ENCODE data around the gene MBD3L5.

The MBD3L5 gene

GRCh38 chr19:7007859-7008258, 22.5 kb upstream of the MBD3L5 start:
- Histone ChIP-seq H3K18ac (ENCODE audit: low read length) (no peak overlapping the region), H3K27me3 (ENCODE audit: control insufficient read depth in 3 of 3, insufficient read depth in 3 of 3, low read depth in 1 of 3, low read length in 3 of 3) (peaks cover 0 to 3% (median 0%) of the 10 kb centered on the region in 3 experiments), H3K9me3 (replicated peaks in 1 of 2; ENCODE audit: control insufficient read depth in 2 of 2, insufficient read depth in 1 of 2, low read depth in 1 of 2, low read length in 2 of 2) (peaks cover 0 to 14% of the 10 kb centered on the region in 2 donors), H3K4me3 (ENCODE audit: low read length in 2 of 2) (no peak overlapping the region), H3K36me3 (replicated peaks in 1 of 2; ENCODE audit: control insufficient read depth in 2 of 2, insufficient read depth in 2 of 2, low read length in 2 of 2) (no peaks in the 10 kb centered on the region), H3K27ac (replicated peaks; ENCODE audit: low read length) (no peak overlapping the region), H3K79me1 (ENCODE audit: low read depth, low read length) (no peaks in the 10 kb centered on the region), H3K4me2 (ENCODE audit: insufficient read depth, low read length, poor library complexity, severe bottlenecking) (no peak overlapping the region), H2BK120ac (ENCODE audit: low read depth, low read length) (no peak overlapping the region), H4K8ac (ENCODE audit: low read depth, low read length) (no peak overlapping the region), H3K23ac (ENCODE audit: low read depth, low read length, poor library complexity) (no peak overlapping the region), H2BK12ac (ENCODE audit: low read length) (no peak overlapping the region), H4K91ac (ENCODE audit: low read depth, low read length, poor library complexity) (no peak overlapping the region), H3K9ac (ENCODE audit: low read depth, low read length, poor library complexity) (no peak overlapping the region), H3K4ac (ENCODE audit: low read length) (no peak overlapping the region), H3K4me1 (ENCODE audit: control insufficient read depth in 2 of 2, insufficient read depth in 1 of 2, low read depth in 1 of 2, low read length in 2 of 2) (no peaks in the 10 kb centered on the region), H2AFZ (ENCODE audit: low read length) (no peak overlapping the region), H3K14ac (ENCODE audit: low read length) (no peak overlapping the region), H2BK5ac (ENCODE audit: low read length) (no peak overlapping the region), H2BK15ac (ENCODE audit: low read length) (no peak overlapping the region), H2AK5ac (ENCODE audit: low read depth, low read length) (no peak overlapping the region)
- no CpG with 5 or more reads among the region's 4 CpGs for WGBS, 2 donors (ENCODE audit: extremely low coverage in 2 of 2, insufficient read length in 2 of 2, insufficient replicate concordance in 1 of 2)
- DNase-seq (ENCODE audit: low spot score): no peak

- Histone ChIP-seq H3K4me2 (ENCODE audit: insufficient read depth, low read length, poor library complexity, severe bottlenecking) (no peak overlapping the region), H3K27me3 (ENCODE audit: control insufficient read depth in 3 of 3, insufficient read depth in 3 of 3, low read depth in 1 of 3, low read length in 3 of 3) (peaks cover 0 to 6% (median 0%) of the 10 kb centered on the region in 3 experiments), H2BK12ac (ENCODE audit: low read length) (no peak overlapping the region), H3K9ac (ENCODE audit: low read depth, low read length, poor library complexity) (no peak overlapping the region), H2BK15ac (ENCODE audit: low read length) (no peak overlapping the region), H2BK120ac (ENCODE audit: low read depth, low read length) (no peak overlapping the region), H3K79me1 (ENCODE audit: low read depth, low read length) (no peaks in the 10 kb centered on the region), H2AK5ac (ENCODE audit: low read depth, low read length) (no peak overlapping the region), H3K23ac (ENCODE audit: low read depth, low read length, poor library complexity) (no peak overlapping the region), H4K91ac (ENCODE audit: low read depth, low read length, poor library complexity) (no peak overlapping the region), H3K4me3 (ENCODE audit: low read length in 2 of 2) (no peak overlapping the region), H3K14ac (ENCODE audit: low read length) (no peak overlapping the region), H3K18ac (ENCODE audit: low read length) (no peak overlapping the region), H3K36me3 (replicated peaks in 1 of 2; ENCODE audit: control insufficient read depth in 2 of 2, insufficient read depth in 2 of 2, low read length in 2 of 2) (no peaks in the 10 kb centered on the region), H3K9me3 (replicated peaks in 1 of 2; ENCODE audit: control insufficient read depth in 2 of 2, insufficient read depth in 1 of 2, low read depth in 1 of 2, low read length in 2 of 2) (peaks cover 0 to 11% of the 10 kb centered on the region in 2 donors), H3K4ac (ENCODE audit: low read length) (no peak overlapping the region), H2BK5ac (ENCODE audit: low read length) (no peak overlapping the region), H3K27ac (replicated peaks; ENCODE audit: low read length) (no peak overlapping the region), H4K8ac (ENCODE audit: low read depth, low read length) (no peak overlapping the region), H2AFZ (ENCODE audit: low read length) (peak overlapping the region; percentile 71), H3K4me1 (ENCODE audit: control insufficient read depth in 2 of 2, insufficient read depth in 1 of 2, low read depth in 1 of 2, low read length in 2 of 2) (no peaks in the 10 kb centered on the region)
- WGBS, 2 donors (ENCODE audit: extremely low coverage in 2 of 2, insufficient read length in 2 of 2, insufficient replicate concordance in 1 of 2): no CpG with 5 or more reads among the region's 12 CpGs
- no peak for DNase-seq (ENCODE audit: low spot score)
Measured at GRCh38 chr19:7010722-7011593, 19.4 kb upstream of the MBD3L5 start.

- no peaks in the 10 kb centered on the region for H3K36me3 ChIP-seq (replicated peaks in 1 of 2; ENCODE audit: control insufficient read depth in 2 of 2, insufficient read depth in 2 of 2, low read length in 2 of 2)
- H3K79me1 ChIP-seq (ENCODE audit: low read depth, low read length): no peaks in the 10 kb centered on the region
- peaks cover 0 to 9% of the 10 kb centered on the region in 2 donors for H3K9me3 ChIP-seq (replicated peaks in 1 of 2; ENCODE audit: control insufficient read depth in 2 of 2, insufficient read depth in 1 of 2, low read depth in 1 of 2, low read length in 2 of 2)
- no peak overlapping the region for H2AFZ ChIP-seq (ENCODE audit: low read length)
- H2BK12ac ChIP-seq (ENCODE audit: low read length): no peak overlapping the region
- no peak overlapping the region for H3K4me2 ChIP-seq (ENCODE audit: insufficient read depth, low read length, poor library complexity, severe bottlenecking)
- H2AK5ac ChIP-seq (ENCODE audit: low read depth, low read length): no peak overlapping the region
- no peak overlapping the region for H3K18ac ChIP-seq (ENCODE audit: low read length)
- DNase-seq (ENCODE audit: low spot score): no peak
- no peak overlapping the region for H3K23ac ChIP-seq (ENCODE audit: low read depth, low read length, poor library complexity)
- H2BK120ac ChIP-seq (ENCODE audit: low read depth, low read length): no peak overlapping the region
- no CpG with 5 or more reads among the region's 4 CpGs for WGBS, 2 donors (ENCODE audit: extremely low coverage in 2 of 2, insufficient read length in 2 of 2, insufficient replicate concordance in 1 of 2)
- H4K91ac ChIP-seq (ENCODE audit: low read depth, low read length, poor library complexity): no peak overlapping the region
- no peak overlapping the region for H2BK5ac ChIP-seq (ENCODE audit: low read length)
- no peak overlapping the region for H3K27ac ChIP-seq (replicated peaks; ENCODE audit: low read length)
- peaks cover 0 to 6% (median 0%) of the 10 kb centered on the region in 3 experiments for H3K27me3 ChIP-seq (ENCODE audit: control insufficient read depth in 3 of 3, insufficient read depth in 3 of 3, low read depth in 1 of 3, low read length in 3 of 3)
- H3K4me1 ChIP-seq (ENCODE audit: control insufficient read depth in 2 of 2, insufficient read depth in 1 of 2, low read depth in 1 of 2, low read length in 2 of 2): no peaks in the 10 kb centered on the region
- H3K4me3 ChIP-seq (ENCODE audit: low read length in 2 of 2): no peak overlapping the region
- H3K4ac ChIP-seq (ENCODE audit: low read length): no peak overlapping the region
- no peak overlapping the region for H3K14ac ChIP-seq (ENCODE audit: low read length)
- H4K8ac ChIP-seq (ENCODE audit: low read depth, low read length): no peak overlapping the region
- H3K9ac ChIP-seq (ENCODE audit: low read depth, low read length, poor library complexity): no peak overlapping the region
- H2BK15ac ChIP-seq (ENCODE audit: low read length): no peak overlapping the region
Measured at GRCh38 chr19:7013678-7014077, 16.7 kb upstream of the MBD3L5 start.

- no peak overlapping the region for H3K4ac ChIP-seq (ENCODE audit: low read length)
- DNase-seq (ENCODE audit: low spot score): no peak
- no peak overlapping the region for H3K4me3 ChIP-seq (ENCODE audit: low read length in 2 of 2)
- no peak overlapping the region for H2BK15ac ChIP-seq (ENCODE audit: low read length)
- no peak overlapping the region for H3K4me2 ChIP-seq (ENCODE audit: insufficient read depth, low read length, poor library complexity, severe bottlenecking)
- no peak overlapping the region for H4K8ac ChIP-seq (ENCODE audit: low read depth, low read length)
- no peak overlapping the region for H3K18ac ChIP-seq (ENCODE audit: low read length)
- no peak overlapping the region for H3K27ac ChIP-seq (replicated peaks; ENCODE audit: low read length)
- H2BK120ac ChIP-seq (ENCODE audit: low read depth, low read length): no peak overlapping the region
- H3K79me1 ChIP-seq (ENCODE audit: low read depth, low read length): no peaks in the 10 kb centered on the region
- H3K9me3 ChIP-seq (replicated peaks in 1 of 2; ENCODE audit: control insufficient read depth in 2 of 2, insufficient read depth in 1 of 2, low read depth in 1 of 2, low read length in 2 of 2): peaks cover 0 to 6% of the 10 kb centered on the region in 2 donors
- no peak overlapping the region for H3K9ac ChIP-seq (ENCODE audit: low read depth, low read length, poor library complexity)
- no peak overlapping the region for H2AK5ac ChIP-seq (ENCODE audit: low read depth, low read length)
- H3K36me3 ChIP-seq (replicated peaks in 1 of 2; ENCODE audit: control insufficient read depth in 2 of 2, insufficient read depth in 2 of 2, low read length in 2 of 2): no peaks in the 10 kb centered on the region
- no peak overlapping the region for H2BK12ac ChIP-seq (ENCODE audit: low read length)
- H3K23ac ChIP-seq (ENCODE audit: low read depth, low read length, poor library complexity): no peak overlapping the region
- H3K27me3 ChIP-seq (ENCODE audit: control insufficient read depth in 3 of 3, insufficient read depth in 3 of 3, low read depth in 1 of 3, low read length in 3 of 3): peaks cover 0 to 3% (median 0%) of the 10 kb centered on the region in 3 experiments
- H3K14ac ChIP-seq (ENCODE audit: low read length): no peak overlapping the region
- no peaks in the 10 kb centered on the region for H3K4me1 ChIP-seq (ENCODE audit: control insufficient read depth in 2 of 2, insufficient read depth in 1 of 2, low read depth in 1 of 2, low read length in 2 of 2)
- WGBS, 2 donors (ENCODE audit: extremely low coverage in 2 of 2, insufficient read length in 2 of 2, insufficient replicate concordance in 1 of 2): no CpG with 5 or more reads among the region's 6 CpGs
- no peak overlapping the region for H2BK5ac ChIP-seq (ENCODE audit: low read length)
- H2AFZ ChIP-seq (ENCODE audit: low read length): no peak overlapping the region
- H4K91ac ChIP-seq (ENCODE audit: low read depth, low read length, poor library complexity): no peak overlapping the region
Measured at GRCh38 chr19:7018828-7019227, 11.6 kb upstream of the MBD3L5 start.

Data from neuronal stem cell (in vitro differentiated cells).